NCI-H2107 (cell line): Measurements from ENCODE around the gene SLC13A3.
"Not testable (repeated sequence)": the region's sequence is repeated elsewhere in the genome, so short reads cannot be mapped to it uniquely, and the experiment has no call there.

Experiments
- DNase-seq: peaks from one replicate; lab custom pipeline; 2025; lab: John Stamatoyannopoulos, UW

SLC13A3 gene

GRCh38 chr20:46681032-46681854 is 30.0 kb upstream of the SLC13A3 start:
- DNase-seq = peak; percentile 41

GRCh38 chr20:46680684-46681031 is 29.4 kb upstream of the SLC13A3 start:
- DNase-seq = no peak

GRCh38 chr20:46678516-46678915 is 27.3 kb upstream of the SLC13A3 start:
- DNase-seq = no peak

GRCh38 chr20:46677608-46678007 is 26.3 kb upstream of the SLC13A3 start:
- DNase-seq = no peak

GRCh38 chr20:46676649-46677316 is 25.5 kb upstream of the SLC13A3 start:
- DNase-seq = not testable (repeated sequence)

- no peak for DNase-seq
These were observed 23.2 kb upstream of the SLC13A3 start for GRCh38 chr20:46674253-46675083.

- no peak for DNase-seq
These were observed 22.4 kb upstream of the SLC13A3 start for GRCh38 chr20:46673394-46674252.

GRCh38 chr20:46672543-46673148 is 21.4 kb upstream of the SLC13A3 start:
- no peak for DNase-seq

GRCh38 chr20:46671866-46672542 is 20.7 kb upstream of the SLC13A3 start:
- no peak for DNase-seq

- no peak for DNase-seq
These were observed 19.6 kb upstream of the SLC13A3 start for GRCh38 chr20:46670585-46671584.

- no peak for DNase-seq
These were observed 18.9 kb upstream of the SLC13A3 start for GRCh38 chr20:46670228-46670584.

- DNase-seq = no peak
These were observed 15.7 kb upstream of the SLC13A3 start for GRCh38 chr20:46666818-46667515.

- DNase-seq = no peak
These were observed 15.0 kb upstream of the SLC13A3 start for GRCh38 chr20:46666306-46666705.

- DNase-seq = no peak
These were observed 14.3 kb upstream of the SLC13A3 start for GRCh38 chr20:46665602-46666001.

GRCh38 chr20:46663531-46663930 is 12.3 kb upstream of the SLC13A3 start:
- no peak for DNase-seq

- DNase-seq = no peak
These were observed 10.4 kb upstream of the SLC13A3 start for GRCh38 chr20:46661659-46662058.

- DNase-seq = no peak
These were observed 9.2 kb upstream of the SLC13A3 start for GRCh38 chr20:46660487-46660886.

- no peak for DNase-seq
These were observed 6.4 kb upstream of the SLC13A3 start for GRCh38 chr20:46657618-46658017.

GRCh38 chr20:46657137-46657536 is 5.9 kb upstream of the SLC13A3 start:
- no peak for DNase-seq
